Endothelial cell of umbilical vein (primary cell): Measurements from ENCODE around the gene LSM3.

Experiments
- EZH2 ChIP-seq: IDR thresholded peaks from 2 replicates; pipeline ENCODE4 v1.6.1; 2012; ENCODE audit warnings: borderline replicate concordance, low read depth, mild to moderate bottlenecking, moderate library complexity, low read length, inconsistent platforms; ENCODE audit not compliant: severe bottlenecking
- FOS ChIP-seq: IDR thresholded peaks from 2 replicates; pipeline ENCODE4 v1.6.1; 2011; ENCODE audit warnings: mild to moderate bottlenecking, low read length, moderate library complexity, borderline replicate concordance; ENCODE audit not compliant: insufficient read depth
- GATA2 ChIP-seq: IDR thresholded peaks from 2 replicates; pipeline ENCODE4 v1.7.0; 2011; ENCODE audit warnings: low read depth, mild to moderate bottlenecking, moderate library complexity, mixed read lengths, low read length; ENCODE audit not compliant: insufficient read length, insufficient read depth
- JUN ChIP-seq: IDR thresholded peaks from 2 replicates; pipeline ENCODE4 v1.6.1; 2011; ENCODE audit warnings: borderline replicate concordance, low read depth; ENCODE audit not compliant: insufficient read length, insufficient read depth
- MYC ChIP-seq: IDR thresholded peaks from one replicate; pipeline ENCODE4 v1.6.1; 2011; ENCODE audit warnings: mild to moderate bottlenecking, low read depth, low read length
- POLR2A ChIP-seq: IDR thresholded peaks from 2 replicates; pipeline ENCODE4 v1.6.1; 2012; ENCODE audit warnings: low read depth, mild to moderate bottlenecking, control low read depth, low read length
- POLR2AphosphoS5 ChIP-seq: IDR thresholded peaks from 2 replicates; pipeline ENCODE4 v1.6.1; 2012; ENCODE audit warnings: low read depth, mild to moderate bottlenecking, control low read depth, low read length, moderate library complexity; ENCODE audit not compliant: insufficient read depth
- TF ChIP-seq, protein P1 (sequence below), 2 donors: IDR thresholded peaks; 1 replicate in 1 of 2; 2 replicates in 1 of 2; pipeline ENCODE4 v1.5.1; 2011; ENCODE audit warnings: low read length in 2 of 2, mild to moderate bottlenecking in 2 of 2, moderate library complexity in 2 of 2, control low read depth in 1 of 2, inconsistent platforms in 1 of 2, low read depth in 1 of 2; ENCODE audit not compliant: insufficient read depth in 1 of 2; ENCODE audit errors: extremely low read depth in 1 of 2
- TF ChIP-seq, protein P2 (sequence below): IDR thresholded peaks from 2 replicates; pipeline ENCODE4 v1.6.1; 2011; ENCODE audit not compliant: insufficient read depth, insufficient read length

DNA sequence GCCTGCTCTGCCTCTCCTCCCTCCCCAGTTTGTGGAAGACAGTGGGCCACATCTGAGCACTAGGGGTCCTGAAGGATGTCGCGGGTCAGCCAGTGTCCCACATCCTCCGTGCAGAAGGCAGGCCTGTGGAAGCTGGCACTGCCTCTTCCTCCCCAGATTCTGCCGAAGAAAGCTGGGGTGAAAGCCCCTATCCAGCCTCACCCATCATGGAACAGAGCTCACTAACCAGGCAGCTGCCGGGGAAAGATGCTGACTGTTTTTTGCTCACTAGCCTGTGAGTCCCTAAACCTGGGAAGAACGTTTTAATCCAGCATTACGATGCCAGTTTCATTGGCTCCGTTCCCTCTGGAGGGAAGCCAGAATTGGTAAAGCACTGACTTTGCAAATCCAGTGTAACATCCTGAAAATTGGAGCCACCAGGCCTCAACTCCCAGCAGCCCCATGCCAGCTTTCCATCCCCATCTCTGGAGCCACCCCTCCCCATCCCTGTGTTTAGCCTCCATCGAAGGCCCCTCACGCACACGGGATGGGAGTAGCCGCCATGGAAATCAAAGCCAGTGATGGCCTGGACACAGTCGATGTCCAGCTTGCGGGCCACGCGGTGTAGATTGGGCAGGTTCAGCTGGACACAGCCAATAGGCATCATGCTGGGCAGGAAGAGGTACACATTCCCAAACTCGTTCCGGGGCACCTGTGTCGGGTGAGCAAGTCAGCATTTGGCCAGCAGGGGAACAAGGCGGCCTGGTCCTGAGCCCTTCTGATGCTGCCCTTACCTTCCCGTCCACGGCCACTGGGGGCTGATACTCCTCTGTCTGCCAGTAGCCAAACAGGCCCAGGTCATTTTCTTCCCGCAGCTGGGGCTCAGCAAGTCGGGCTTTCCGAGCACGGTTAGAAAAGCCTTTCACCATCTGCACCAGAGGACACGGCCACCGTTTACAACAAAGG lies 30.3 kb upstream of the LSM3 start:
- TF ChIP-seq, protein P1, sequence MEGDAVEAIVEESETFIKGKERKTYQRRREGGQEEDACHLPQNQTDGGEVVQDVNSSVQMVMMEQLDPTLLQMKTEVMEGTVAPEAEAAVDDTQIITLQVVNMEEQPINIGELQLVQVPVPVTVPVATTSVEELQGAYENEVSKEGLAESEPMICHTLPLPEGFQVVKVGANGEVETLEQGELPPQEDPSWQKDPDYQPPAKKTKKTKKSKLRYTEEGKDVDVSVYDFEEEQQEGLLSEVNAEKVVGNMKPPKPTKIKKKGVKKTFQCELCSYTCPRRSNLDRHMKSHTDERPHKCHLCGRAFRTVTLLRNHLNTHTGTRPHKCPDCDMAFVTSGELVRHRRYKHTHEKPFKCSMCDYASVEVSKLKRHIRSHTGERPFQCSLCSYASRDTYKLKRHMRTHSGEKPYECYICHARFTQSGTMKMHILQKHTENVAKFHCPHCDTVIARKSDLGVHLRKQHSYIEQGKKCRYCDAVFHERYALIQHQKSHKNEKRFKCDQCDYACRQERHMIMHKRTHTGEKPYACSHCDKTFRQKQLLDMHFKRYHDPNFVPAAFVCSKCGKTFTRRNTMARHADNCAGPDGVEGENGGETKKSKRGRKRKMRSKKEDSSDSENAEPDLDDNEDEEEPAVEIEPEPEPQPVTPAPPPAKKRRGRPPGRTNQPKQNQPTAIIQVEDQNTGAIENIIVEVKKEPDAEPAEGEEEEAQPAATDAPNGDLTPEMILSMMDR (IDR thresholded peaks at IDR 0.05; ENCODE audit: extremely low read depth in 1 of 2, insufficient read depth in 1 of 2, low read depth in 1 of 2, low read length in 2 of 2) = peak in 1 of 2 donors; percentile 23
- no peak for TF ChIP-seq POLR2A
- TF ChIP-seq EZH2 = no peak
- TF ChIP-seq FOS = no peak
- no peak for TF ChIP-seq POLR2AphosphoS5
- TF ChIP-seq, protein P2, sequence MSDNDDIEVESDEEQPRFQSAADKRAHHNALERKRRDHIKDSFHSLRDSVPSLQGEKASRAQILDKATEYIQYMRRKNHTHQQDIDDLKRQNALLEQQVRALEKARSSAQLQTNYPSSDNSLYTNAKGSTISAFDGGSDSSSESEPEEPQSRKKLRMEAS = no peak
- TF ChIP-seq JUN = no peak
- TF ChIP-seq GATA2 = no peak
- no peak for TF ChIP-seq MYC
